Esophagus mucosa (tissue), 1 donor: ENCODE measurements around the gene ADCY4. TPM values are rescaled to one million over a fixed set of nuclear protein-coding genes. Genes with fewer than 3 reads are reported as not detected.

ENCODE experiments used
- ATAC-seq: fragments of 200-7000 bp; cut with Tn5 transposase; one replicate; pipeline ENCODE4 v1.9.1; 2020
- total RNA-seq: library from RNA; stranded (reverse); gene quantifications from one replicate; pipeline ENCODE4 v1.2.4, GENCODE V29; 2023
- donor health status: DM: yes; HTN: yes; CAD: no.

ADCY4 gene
- total RNA-seq, 1 donor from 2014 or later, result 4.5 TPM

- peak; percentile 11 for ATAC-seq
Measured at GRCh38 chr14:24272467-24272866, 62.4 kb downstream of the ADCY4 start.

- ATAC-seq, result no peak
Measured at GRCh38 chr14:24271834-24272263, 63.0 kb downstream of the ADCY4 start.

GRCh38 chr14:24271134-24271833, 63.6 kb downstream of the ADCY4 start, which contains the start of gene RABGGTA:
RABGGTA (minus strand) TSS chr14:24271597; CDS start chr14:24271115, 482 bp downstream.
- peak; percentile 80 for ATAC-seq

- no peak for ATAC-seq
Measured at GRCh38 chr14:24270537-24271133, 64.2 kb downstream of the ADCY4 start.

GRCh38 chr14:24269910-24270536, 64.8 kb downstream of the ADCY4 start:
- no peak for ATAC-seq

- no peak for ATAC-seq
Measured at GRCh38 chr14:24269368-24269767, 65.5 kb downstream of the ADCY4 start.

Other genes with a start within 250 kb of the ADCY4 start
- gene PCK2, start 240.8 kb downstream of the ADCY4 start, total RNA-seq, result 44.4 TPM
- 48.2 TPM for gene DCAF11, start 220.3 kb downstream of the ADCY4 start, total RNA-seq
- 1.1 TPM for gene NRL, start 220.1 kb downstream of the ADCY4 start, total RNA-seq
- 0.60 TPM for gene FITM1, start 204.4 kb downstream of the ADCY4 start, total RNA-seq
- gene PSME1, start 198.9 kb downstream of the ADCY4 start, total RNA-seq, result 123 TPM
- gene EMC9, start 193.5 kb downstream of the ADCY4 start, total RNA-seq, result 19.1 TPM
- gene PSME2, start 188.5 kb downstream of the ADCY4 start, total RNA-seq, result 116 TPM
- gene RNF31, start 187.6 kb downstream of the ADCY4 start, total RNA-seq, result 39.7 TPM
- gene IRF9, start 173.8 kb downstream of the ADCY4 start, total RNA-seq, result 44.2 TPM
- 5.4 TPM for gene REC8, start 163.0 kb downstream of the ADCY4 start, total RNA-seq
- 44.6 TPM for gene IPO4, start 146.3 kb downstream of the ADCY4 start, total RNA-seq
- 30.3 TPM for gene TM9SF1, start 139.6 kb downstream of the ADCY4 start, total RNA-seq
- gene TSSK4, start 129.4 kb downstream of the ADCY4 start, total RNA-seq, result not detected
- gene CHMP4A, start 121.6 kb downstream of the ADCY4 start, total RNA-seq, result 49.0 TPM
- 9.5 TPM for gene MDP1, start 119.0 kb downstream of the ADCY4 start, total RNA-seq
- gene NEDD8, start 102.7 kb downstream of the ADCY4 start, total RNA-seq, result 131 TPM
- 38.9 TPM for gene GMPR2, start 102.1 kb downstream of the ADCY4 start, total RNA-seq
- gene TINF2, start 92.4 kb downstream of the ADCY4 start, total RNA-seq, result 97.0 TPM
- 1,652 TPM for gene TGM1, start 71.9 kb downstream of the ADCY4 start, total RNA-seq
- 91.5 TPM for gene RABGGTA, start 63.5 kb downstream of the ADCY4 start, total RNA-seq
- 110 TPM for gene DHRS1, start 35.3 kb downstream of the ADCY4 start, total RNA-seq
- gene NOP9, start 35.2 kb downstream of the ADCY4 start, total RNA-seq, result 20.5 TPM
- 27.4 TPM for gene CIDEB, start 27.1 kb downstream of the ADCY4 start, total RNA-seq
- gene LTB4R2, start 24.9 kb downstream of the ADCY4 start, total RNA-seq, result 82.9 TPM
- 94.9 TPM for gene LTB4R, start 23.6 kb downstream of the ADCY4 start, total RNA-seq
- 10.5 TPM for gene RIPK3, start 4.9 kb upstream of the ADCY4 start, total RNA-seq
- gene NFATC4, start 33.1 kb upstream of the ADCY4 start, total RNA-seq, result 3.4 TPM
- 6.1 TPM for gene NYNRIN, start 63.9 kb upstream of the ADCY4 start, total RNA-seq
- 0.44 TPM for gene CBLN3, start 94.6 kb upstream of the ADCY4 start, total RNA-seq
- gene KHNYN, start 94.9 kb upstream of the ADCY4 start, total RNA-seq, result 32.0 TPM
- gene SDR39U1, start 107.7 kb upstream of the ADCY4 start, total RNA-seq, result 23.8 TPM
- 0.64 TPM for gene CMA1, start 173.2 kb upstream of the ADCY4 start, total RNA-seq
- gene CTSG, start 241.2 kb upstream of the ADCY4 start, total RNA-seq, result not detected